Endothelial cell of umbilical vein (primary cell): ENCODE data around the gene IRF2. TPM values are rescaled to one million over a fixed set of nuclear protein-coding genes. Genes with fewer than 3 reads are reported as not detected.

ENCODE experiments used
- BruUV-seq: library from RNA; stranded (reverse); fragments of 400-500 nt; replicated peaks from 2 replicates; lab custom pipeline; 2021; lab: Mats Ljungman, UMichigan
- CTCF ChIA-PET: fragments of 300-600, 350-600 bp; sonication (Branson Sonifier 250); formaldehyde crosslinking; loops from one replicate; lab custom pipeline; 2021; ENCODE audit warnings: antibody characterized with exemption, inconsistent platforms; lab: Charles Lee
- POLR2A ChIA-PET: fragments of 300-600, 350-600 bp; sonication (Branson Sonifier 250); formaldehyde crosslinking; loops from one replicate; lab custom pipeline; 2021; ENCODE audit warnings: antibody characterized with exemption, inconsistent platforms; lab: Charles Lee
- DNase-seq: peaks from one replicate; pipeline ENCODE4 v3.0.0-alpha.2; 2011; ENCODE audit warnings: low read depth, low spot score
- FAIRE-seq: peaks from 2 replicates; lab custom pipeline; 2011; peaks lifted over from hg19 to GRCh38; lab: Jason Lieb, UNC
- H2AFZ ChIP-seq: 2 replicates; pipeline ENCODE4 v1.6.0; 2012; ENCODE audit warnings: low read depth, low read length, control low read depth, inconsistent platforms
- H3K27ac ChIP-seq: 2 replicates; pipeline ENCODE4 v1.5.1; 2011; ENCODE audit warnings: low read depth, mild to moderate bottlenecking, control low read depth, low read length, moderate library complexity; ENCODE audit not compliant: insufficient read depth
- H3K27me3 ChIP-seq, 2 experiments: 2 replicates each; pipeline versions ENCODE4 v1.6.0 to v1.6.1; 2011; ENCODE audit warnings: low read length in 2 of 2, mixed read lengths in 1 of 2; ENCODE audit not compliant: control insufficient read depth in 2 of 2, insufficient read depth in 2 of 2
- H3K36me3 ChIP-seq, 2 experiments: 2 replicates in 1 of 2; 3 replicates in 1 of 2; pipeline ENCODE4 v1.5.1; 2011; ENCODE audit warnings: low read length in 2 of 2, mild to moderate bottlenecking in 1 of 2, moderate library complexity in 1 of 2; ENCODE audit not compliant: control insufficient read depth in 2 of 2, insufficient read depth in 2 of 2; ENCODE audit errors: extremely low read depth in 1 of 2
- H3K4me1 ChIP-seq: 3 replicates; pipeline ENCODE4 v1.5.1; 2011; ENCODE audit warnings: mild to moderate bottlenecking, low read length; ENCODE audit not compliant: control insufficient read depth, insufficient read depth; ENCODE audit errors: extremely low read depth
- H3K4me2 ChIP-seq: 2 replicates; pipeline ENCODE4 v1.6.1; 2011; ENCODE audit warnings: low read length, control low read depth, mixed read lengths; ENCODE audit not compliant: insufficient read depth
- H3K4me3 ChIP-seq, 3 experiments: fragments of 200-600 bp in 1 of 3; sonication (generic), shearing (Covaris generic) in 1 of 3; replicated peaks in 1 of 3; 2 replicates each; pipeline ENCODE4 v1.5.1; 2011 to 2016; ENCODE audit warnings: control low read depth in 3 of 3, low read length in 3 of 3, mild to moderate bottlenecking in 2 of 3, inconsistent platforms in 1 of 3, low read depth in 1 of 3, moderate library complexity in 1 of 3; ENCODE audit not compliant: insufficient read depth in 1 of 3
- H3K79me2 ChIP-seq: 2 replicates; pipeline ENCODE4 v1.6.0; 2012; ENCODE audit warnings: low read length, inconsistent platforms; ENCODE audit not compliant: control insufficient read depth, insufficient read depth
- H3K9ac ChIP-seq: replicated peaks from 2 replicates; pipeline ENCODE3; 2011; ENCODE audit warnings: low read length, control low read depth; ENCODE audit not compliant: insufficient read depth; ENCODE audit errors: extremely low read depth
- H3K9me1 ChIP-seq: replicated peaks from 3 replicates; pipeline ENCODE4 v1.6.0; 2011; ENCODE audit warnings: mild to moderate bottlenecking, low read length; ENCODE audit not compliant: control insufficient read depth, insufficient read depth; ENCODE audit errors: extremely low read depth
- H3K9me3 ChIP-seq: replicated peaks from 2 replicates; pipeline ENCODE4 v1.5.1; 2012; ENCODE audit warnings: low read length, inconsistent platforms; ENCODE audit not compliant: control insufficient read depth, insufficient read depth
- H4K20me1 ChIP-seq: replicated peaks from 2 replicates; pipeline ENCODE3; 2011; ENCODE audit warnings: mild to moderate bottlenecking, low read length; ENCODE audit not compliant: control insufficient read depth, insufficient read depth; ENCODE audit errors: extremely low read depth
- CTCF ChIP-seq, 2 donors: IDR thresholded peaks; 1 replicate in 1 of 2; 2 replicates in 1 of 2; pipeline ENCODE4 v1.5.1; 2011; ENCODE audit warnings: low read length in 2 of 2, mild to moderate bottlenecking in 2 of 2, moderate library complexity in 2 of 2, control low read depth in 1 of 2, inconsistent platforms in 1 of 2, low read depth in 1 of 2; ENCODE audit not compliant: insufficient read depth in 1 of 2; ENCODE audit errors: extremely low read depth in 1 of 2
- EZH2 ChIP-seq: IDR thresholded peaks from 2 replicates; pipeline ENCODE4 v1.6.1; 2012; ENCODE audit warnings: borderline replicate concordance, low read depth, mild to moderate bottlenecking, moderate library complexity, low read length, inconsistent platforms; ENCODE audit not compliant: severe bottlenecking
- FOS ChIP-seq: IDR thresholded peaks from 2 replicates; pipeline ENCODE4 v1.6.1; 2011; ENCODE audit warnings: mild to moderate bottlenecking, low read length, moderate library complexity, borderline replicate concordance; ENCODE audit not compliant: insufficient read depth
- GATA2 ChIP-seq: IDR thresholded peaks from 2 replicates; pipeline ENCODE4 v1.7.0; 2011; ENCODE audit warnings: low read depth, mild to moderate bottlenecking, moderate library complexity, mixed read lengths, low read length; ENCODE audit not compliant: insufficient read length, insufficient read depth
- JUN ChIP-seq: IDR thresholded peaks from 2 replicates; pipeline ENCODE4 v1.6.1; 2011; ENCODE audit warnings: borderline replicate concordance, low read depth; ENCODE audit not compliant: insufficient read length, insufficient read depth
- MAX ChIP-seq: IDR thresholded peaks from 2 replicates; pipeline ENCODE4 v1.6.1; 2011; ENCODE audit not compliant: insufficient read depth, insufficient read length
- MYC ChIP-seq: IDR thresholded peaks from one replicate; pipeline ENCODE4 v1.6.1; 2011; ENCODE audit warnings: mild to moderate bottlenecking, low read depth, low read length
- dilution Hi-C: fragments of 300-500 bp; cut with MboI; formaldehyde crosslinking; loops from one replicate; pipeline ENCODE4 v1.15.0; 2019; ENCODE audit warnings: low sequenced_read_pairs; ENCODE audit not compliant: extremely low pct_ligation_motif_present
- intact Hi-C: fragments of 100-400 bp; cut with micrococcal nuclease; formaldehyde crosslinking; loops from one replicate; pipeline ENCODE4 v1.10.0; 2022
- polyA plus RNA-seq, 4 experiments: library from polyadenylated mRNA; depleted of rRNA in 3 of 4; stranded (reverse) in 3 of 4; unstranded in 1 of 4; fragments of >200 nt; gene quantifications; 2 replicates each; pipeline versions ENCODE4 v1.2.1 to v1.2.3, GENCODE V29; 2011 to 2012; ENCODE audit warnings: missing spikeins in 1 of 4
- total RNA-seq: library from RNA; stranded (reverse); gene quantifications from 2 replicates; pipeline ENCODE4 v1.2.3, GENCODE V29; 2021

IRF2 gene
- total and polyA plus RNA-seq, 2 donors (not counting 3 experiments of a cell fraction or from before 2014, with no cell fraction given) = 26.9 to 27.6 TPM

GRCh38 chr4:184348311-184349233 lies 125.8 kb downstream of the IRF2 start:
- ChIA-PET CTCF (interaction anchor here (0.6 to 1.2 kb wide), 3 partner anchors 46 to 1964 kb away, joined by 3 to 4 read pairs (median 3); no protein-coding TSS in a partner anchor), POLR2A (no interaction called here)
- peak overlapping the region; percentile 12 for H2AFZ ChIP-seq

More at GRCh38 chr4:184348311-184349233, 125.8 kb downstream of the IRF2 start:
- H3K4me3 ChIP-seq = no peak overlapping the region
- FAIRE-seq = peak; percentile 37
- no peak overlapping the region for H3K4me2 ChIP-seq
- H3K4me1 ChIP-seq = peaks cover 9% of the 10 kb centered on the region
- no peak overlapping the region for H3K9ac ChIP-seq
- no peaks in the 10 kb centered on the region for H4K20me1 ChIP-seq
- H3K27me3 ChIP-seq = no peaks in the 10 kb centered on the region
- H3K79me2 ChIP-seq = no peaks in the 10 kb centered on the region
- intact Hi-C loops = no loop called here
- H3K36me3 ChIP-seq = no peaks in the 10 kb centered on the region
- DNase-seq = no peak
- H3K27ac ChIP-seq = no peak overlapping the region
- H3K9me3 ChIP-seq = no peaks in the 10 kb centered on the region
- dilution Hi-C loops = no loop called here
- TF ChIP-seq EZH2 (no peak), MYC (no peak), CTCF (IDR thresholded peaks at IDR 0.05; ENCODE audit: extremely low read depth in 1 of 2, insufficient read depth in 1 of 2, low read depth in 1 of 2, low read length in 2 of 2) (no peak), GATA2 (no peak), JUN (no peak), FOS (no peak), MAX (no peak)
- no peaks in the 10 kb centered on the region for H3K9me1 ChIP-seq
- BruUV-seq = no TSS peak
